ENCODE results near the gene MUC5B. TPM values are rescaled to one million over a fixed set of nuclear protein-coding genes. Genes with fewer than 3 reads are reported as not detected.

MUC5B gene
- total and polyA plus RNA-seq, 4 donors = 0.17 to 0.95 (median 0.50) TPM; not detected in 1

DNA sequence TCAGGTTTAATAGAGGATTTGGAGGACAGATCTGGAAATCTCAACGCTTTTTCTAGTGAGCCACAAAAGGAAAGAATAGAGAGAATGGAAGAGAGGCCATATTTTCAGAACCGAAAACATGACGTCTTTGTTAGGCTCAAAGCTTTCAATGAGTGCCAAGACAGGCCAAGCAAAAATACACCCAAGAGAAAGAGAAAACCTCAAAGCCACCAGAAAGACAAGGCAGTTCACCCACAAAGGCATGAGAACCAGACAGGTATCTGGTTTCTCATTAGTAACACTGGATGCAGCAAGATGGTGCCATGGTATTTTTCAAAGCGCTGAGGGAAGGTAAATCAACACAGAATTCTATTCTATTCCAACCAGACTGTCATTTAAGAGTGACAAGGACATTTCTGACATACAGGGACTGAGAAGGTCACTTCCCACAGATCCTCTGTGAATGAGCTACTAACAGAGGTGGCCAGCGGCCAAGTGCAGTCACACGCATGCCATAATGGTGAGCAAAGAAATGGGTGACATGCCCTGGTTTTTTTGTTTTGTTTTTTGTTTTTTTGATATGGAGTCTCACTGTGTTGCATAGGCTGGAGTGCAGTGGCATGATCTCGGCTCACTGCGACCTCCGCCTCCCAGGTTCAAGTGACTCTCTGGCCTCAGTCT, 44.7 kb downstream of the MUC5B start:
- Histone ChIP-seq H3K36me3 (ENCODE audit: control insufficient read depth in 4 of 4, insufficient read depth in 3 of 4, low read depth in 1 of 4, low read length in 3 of 4) (no peaks in the 10 kb centered on the region), H3K27me3 (ENCODE audit: control insufficient read depth in 4 of 4, insufficient read depth in 4 of 4, low read length in 3 of 4) (no peaks in the 10 kb centered on the region), H3K9me3 (ENCODE audit: control insufficient read depth in 4 of 4, low read length in 3 of 4) (no peaks in the 10 kb centered on the region), H3K9ac (ENCODE audit: low read depth in 1 of 2, low read length in 2 of 2) (no peak overlapping the region), H3K4me1 (ENCODE audit: control insufficient read depth in 4 of 4, insufficient read depth in 4 of 4, low read length in 3 of 4) (peaks cover 3 to 9% (median 8%) of the 10 kb centered on the region in 4 donors), H3K27ac (ENCODE audit: low read depth in 1 of 2, low read length in 2 of 2) (no peak overlapping the region), H3K4me3 (ENCODE audit: low read depth in 1 of 3, low read length in 3 of 3) (no peak overlapping the region)
- 93% methylated on average over 9 of the region's 9 CpGs for WGBS
- TF ChIP-seq FOXA1 (IDR thresholded peaks at IDR 0.05) = no peak
- no peak for TF ChIP-seq YY1 (IDR thresholded peaks at IDR 0.05)
- no peak for TF ChIP-seq GABPA (IDR thresholded peaks at IDR 0.05 in 1 of 2, conservative IDR thresholded peaks at IDR 0.05 in 1 of 2)
- TF ChIP-seq, protein P1, sequence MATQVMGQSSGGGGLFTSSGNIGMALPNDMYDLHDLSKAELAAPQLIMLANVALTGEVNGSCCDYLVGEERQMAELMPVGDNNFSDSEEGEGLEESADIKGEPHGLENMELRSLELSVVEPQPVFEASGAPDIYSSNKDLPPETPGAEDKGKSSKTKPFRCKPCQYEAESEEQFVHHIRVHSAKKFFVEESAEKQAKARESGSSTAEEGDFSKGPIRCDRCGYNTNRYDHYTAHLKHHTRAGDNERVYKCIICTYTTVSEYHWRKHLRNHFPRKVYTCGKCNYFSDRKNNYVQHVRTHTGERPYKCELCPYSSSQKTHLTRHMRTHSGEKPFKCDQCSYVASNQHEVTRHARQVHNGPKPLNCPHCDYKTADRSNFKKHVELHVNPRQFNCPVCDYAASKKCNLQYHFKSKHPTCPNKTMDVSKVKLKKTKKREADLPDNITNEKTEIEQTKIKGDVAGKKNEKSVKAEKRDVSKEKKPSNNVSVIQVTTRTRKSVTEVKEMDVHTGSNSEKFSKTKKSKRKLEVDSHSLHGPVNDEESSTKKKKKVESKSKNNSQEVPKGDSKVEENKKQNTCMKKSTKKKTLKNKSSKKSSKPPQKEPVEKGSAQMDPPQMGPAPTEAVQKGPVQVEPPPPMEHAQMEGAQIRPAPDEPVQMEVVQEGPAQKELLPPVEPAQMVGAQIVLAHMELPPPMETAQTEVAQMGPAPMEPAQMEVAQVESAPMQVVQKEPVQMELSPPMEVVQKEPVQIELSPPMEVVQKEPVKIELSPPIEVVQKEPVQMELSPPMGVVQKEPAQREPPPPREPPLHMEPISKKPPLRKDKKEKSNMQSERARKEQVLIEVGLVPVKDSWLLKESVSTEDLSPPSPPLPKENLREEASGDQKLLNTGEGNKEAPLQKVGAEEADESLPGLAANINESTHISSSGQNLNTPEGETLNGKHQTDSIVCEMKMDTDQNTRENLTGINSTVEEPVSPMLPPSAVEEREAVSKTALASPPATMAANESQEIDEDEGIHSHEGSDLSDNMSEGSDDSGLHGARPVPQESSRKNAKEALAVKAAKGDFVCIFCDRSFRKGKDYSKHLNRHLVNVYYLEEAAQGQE (IDR thresholded peaks at IDR 0.05) = no peak
- no peak for TF ChIP-seq FOXA2 (IDR thresholded peaks at IDR 0.05)
- TF ChIP-seq, protein P2, sequence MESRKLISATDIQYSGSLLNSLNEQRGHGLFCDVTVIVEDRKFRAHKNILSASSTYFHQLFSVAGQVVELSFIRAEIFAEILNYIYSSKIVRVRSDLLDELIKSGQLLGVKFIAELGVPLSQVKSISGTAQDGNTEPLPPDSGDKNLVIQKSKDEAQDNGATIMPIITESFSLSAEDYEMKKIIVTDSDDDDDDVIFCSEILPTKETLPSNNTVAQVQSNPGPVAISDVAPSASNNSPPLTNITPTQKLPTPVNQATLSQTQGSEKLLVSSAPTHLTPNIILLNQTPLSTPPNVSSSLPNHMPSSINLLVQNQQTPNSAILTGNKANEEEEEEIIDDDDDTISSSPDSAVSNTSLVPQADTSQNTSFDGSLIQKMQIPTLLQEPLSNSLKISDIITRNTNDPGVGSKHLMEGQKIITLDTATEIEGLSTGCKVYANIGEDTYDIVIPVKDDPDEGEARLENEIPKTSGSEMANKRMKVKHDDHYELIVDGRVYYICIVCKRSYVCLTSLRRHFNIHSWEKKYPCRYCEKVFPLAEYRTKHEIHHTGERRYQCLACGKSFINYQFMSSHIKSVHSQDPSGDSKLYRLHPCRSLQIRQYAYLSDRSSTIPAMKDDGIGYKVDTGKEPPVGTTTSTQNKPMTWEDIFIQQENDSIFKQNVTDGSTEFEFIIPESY (IDR thresholded peaks at IDR 0.05) = no peak
- no peak for TF ChIP-seq TAF1 (conservative IDR thresholded peaks at IDR 0.05)
- DNase-seq (ENCODE audit: low spot score) = no peak

DNA sequence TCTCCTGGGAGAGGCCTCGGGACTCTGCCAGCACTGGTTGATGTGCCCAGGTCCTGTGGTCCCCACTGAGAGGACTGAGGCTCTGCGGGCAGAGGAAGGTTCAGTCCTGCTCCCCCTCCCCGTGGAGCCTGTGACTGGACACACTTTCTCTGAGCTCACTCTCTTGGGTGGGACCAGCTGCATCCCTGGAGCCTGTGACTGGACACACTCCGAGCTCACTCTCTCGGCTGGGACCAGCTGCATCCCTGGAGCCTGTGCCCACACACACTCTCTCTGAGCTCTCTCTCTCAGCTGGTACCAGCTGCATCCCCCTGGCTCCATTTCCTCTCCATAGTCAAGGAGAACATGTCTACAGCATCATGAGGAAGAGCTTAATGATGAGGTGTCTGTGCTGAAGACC, 47.1 kb downstream of the MUC5B start:
- Histone ChIP-seq H3K27me3 (ENCODE audit: control insufficient read depth in 4 of 4, insufficient read depth in 4 of 4, low read length in 3 of 4) (no peaks in the 10 kb centered on the region), H3K9ac (ENCODE audit: low read depth in 1 of 2, low read length in 2 of 2) (no peak overlapping the region), H3K9me3 (ENCODE audit: control insufficient read depth in 4 of 4, low read length in 3 of 4) (no peaks in the 10 kb centered on the region), H3K27ac (ENCODE audit: low read depth in 1 of 2, low read length in 2 of 2) (no peak overlapping the region), H3K4me3 (ENCODE audit: low read depth in 1 of 3, low read length in 3 of 3) (no peak overlapping the region), H3K36me3 (ENCODE audit: control insufficient read depth in 4 of 4, insufficient read depth in 3 of 4, low read depth in 1 of 4, low read length in 3 of 4) (peaks cover 0 to 5% (median 2%) of the 10 kb centered on the region in 4 donors), H3K4me1 (ENCODE audit: control insufficient read depth in 4 of 4, insufficient read depth in 4 of 4, low read length in 3 of 4) (no peaks in the 10 kb centered on the region)
- WGBS = 93% methylated on average over 5 of the region's 5 CpGs
- DNase-seq (ENCODE audit: low spot score) = no peak
- no peak for TF ChIP-seq GABPA (IDR thresholded peaks at IDR 0.05 in 1 of 2, conservative IDR thresholded peaks at IDR 0.05 in 1 of 2)
- no peak for TF ChIP-seq HNF4G (IDR thresholded peaks at IDR 0.05)
- TF ChIP-seq, protein P3, sequence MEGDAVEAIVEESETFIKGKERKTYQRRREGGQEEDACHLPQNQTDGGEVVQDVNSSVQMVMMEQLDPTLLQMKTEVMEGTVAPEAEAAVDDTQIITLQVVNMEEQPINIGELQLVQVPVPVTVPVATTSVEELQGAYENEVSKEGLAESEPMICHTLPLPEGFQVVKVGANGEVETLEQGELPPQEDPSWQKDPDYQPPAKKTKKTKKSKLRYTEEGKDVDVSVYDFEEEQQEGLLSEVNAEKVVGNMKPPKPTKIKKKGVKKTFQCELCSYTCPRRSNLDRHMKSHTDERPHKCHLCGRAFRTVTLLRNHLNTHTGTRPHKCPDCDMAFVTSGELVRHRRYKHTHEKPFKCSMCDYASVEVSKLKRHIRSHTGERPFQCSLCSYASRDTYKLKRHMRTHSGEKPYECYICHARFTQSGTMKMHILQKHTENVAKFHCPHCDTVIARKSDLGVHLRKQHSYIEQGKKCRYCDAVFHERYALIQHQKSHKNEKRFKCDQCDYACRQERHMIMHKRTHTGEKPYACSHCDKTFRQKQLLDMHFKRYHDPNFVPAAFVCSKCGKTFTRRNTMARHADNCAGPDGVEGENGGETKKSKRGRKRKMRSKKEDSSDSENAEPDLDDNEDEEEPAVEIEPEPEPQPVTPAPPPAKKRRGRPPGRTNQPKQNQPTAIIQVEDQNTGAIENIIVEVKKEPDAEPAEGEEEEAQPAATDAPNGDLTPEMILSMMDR (IDR thresholded peaks at IDR 0.05; ENCODE audit: low read depth, low read length, missing input control) = no peak

All from liver (tissue), 9 donors.